ENCODE data around the gene NCBP3.

Gene NCBP3

GRCh38 chr17:3845621-3846436, at the start of gene NCBP3:
Gene NCBP3 (minus strand): TSS chr17:3846246. CDS start chr17:3846223, 23 bp downstream.
- in situ Hi-C loops (cut with MboI; ENCODE audit: low pct_unique_long_range_greater_than_20kb, low sequenced_read_pairs): no loop called here
- DNase-seq: peak; percentile 93

GRCh38 chr17:3895354-3895753, 49.3 kb upstream of the NCBP3 start:
- no peak for DNase-seq
- in situ Hi-C loops (cut with MboI; ENCODE audit: low pct_unique_long_range_greater_than_20kb, low sequenced_read_pairs): no loop called here

GRCh38 chr17:3894911-3895343, 48.9 kb upstream of the NCBP3 start:
- DNase-seq: peak; percentile 54
- in situ Hi-C loops (cut with MboI; ENCODE audit: low pct_unique_long_range_greater_than_20kb, low sequenced_read_pairs): no loop called here

GRCh38 chr17:3894188-3894587, 48.1 kb upstream of the NCBP3 start:
- DNase-seq: no peak
- in situ Hi-C loops (cut with MboI; ENCODE audit: low pct_unique_long_range_greater_than_20kb, low sequenced_read_pairs): no loop called here

- in situ Hi-C loops (cut with MboI; ENCODE audit: low pct_unique_long_range_greater_than_20kb, low sequenced_read_pairs): no loop called here
- DNase-seq: no peak
Measured at GRCh38 chr17:3893720-3894116, 47.7 kb upstream of the NCBP3 start.

GRCh38 chr17:3893003-3893719, 47.1 kb upstream of the NCBP3 start, which contains the start of gene CAMKK1:
Gene CAMKK1 (minus strand): TSS chr17:3893053. CDS start chr17:3885687, 7,366 bp downstream.
- in situ Hi-C loops (cut with MboI; ENCODE audit: low pct_unique_long_range_greater_than_20kb, low sequenced_read_pairs): no loop called here
- peak; percentile 83 for DNase-seq

- peak; percentile 64 for DNase-seq
- in situ Hi-C loops (cut with MboI; ENCODE audit: low pct_unique_long_range_greater_than_20kb, low sequenced_read_pairs): no loop called here
Measured at GRCh38 chr17:3892095-3892998, 46.3 kb upstream of the NCBP3 start.

- in situ Hi-C loops (cut with MboI; ENCODE audit: low pct_unique_long_range_greater_than_20kb, low sequenced_read_pairs): no loop called here
- DNase-seq: no peak
Measured at GRCh38 chr17:3891626-3892094, 45.6 kb upstream of the NCBP3 start.

GRCh38 chr17:3890878-3891219, 44.8 kb upstream of the NCBP3 start:
- in situ Hi-C loops (cut with MboI; ENCODE audit: low pct_unique_long_range_greater_than_20kb, low sequenced_read_pairs): no loop called here
- DNase-seq: no peak

- peak; percentile 50 for DNase-seq
- in situ Hi-C loops (cut with MboI; ENCODE audit: low pct_unique_long_range_greater_than_20kb, low sequenced_read_pairs): no loop called here
Measured at GRCh38 chr17:3890082-3890877, 44.2 kb upstream of the NCBP3 start.

GRCh38 chr17:3889325-3890012, 43.4 kb upstream of the NCBP3 start:
- no peak for DNase-seq
- in situ Hi-C loops (cut with MboI; ENCODE audit: low pct_unique_long_range_greater_than_20kb, low sequenced_read_pairs): no loop called here

GRCh38 chr17:3888343-3889171, 42.5 kb upstream of the NCBP3 start:
- DNase-seq: no peak
- in situ Hi-C loops (cut with MboI; ENCODE audit: low pct_unique_long_range_greater_than_20kb, low sequenced_read_pairs): no loop called here

- in situ Hi-C loops (cut with MboI; ENCODE audit: low pct_unique_long_range_greater_than_20kb, low sequenced_read_pairs): no loop called here
- DNase-seq: no peak
Measured at GRCh38 chr17:3887804-3888203, 41.8 kb upstream of the NCBP3 start.

- in situ Hi-C loops (cut with MboI; ENCODE audit: low pct_unique_long_range_greater_than_20kb, low sequenced_read_pairs): no loop called here
- no peak for DNase-seq
Measured at GRCh38 chr17:3887394-3887793, 41.3 kb upstream of the NCBP3 start.

- in situ Hi-C loops (cut with MboI; ENCODE audit: low pct_unique_long_range_greater_than_20kb, low sequenced_read_pairs): no loop called here
- DNase-seq: peak; percentile 49
Measured at GRCh38 chr17:3886776-3887175, 40.7 kb upstream of the NCBP3 start.

GRCh38 chr17:3885970-3886369, 39.9 kb upstream of the NCBP3 start:
- in situ Hi-C loops (cut with MboI; ENCODE audit: low pct_unique_long_range_greater_than_20kb, low sequenced_read_pairs): no loop called here
- no peak for DNase-seq

- no peak for DNase-seq
- in situ Hi-C loops (cut with MboI; ENCODE audit: low pct_unique_long_range_greater_than_20kb, low sequenced_read_pairs): no loop called here
Measured at GRCh38 chr17:3885271-3885670, 39.2 kb upstream of the NCBP3 start.

Measured in KBM-7 (cell line).